Type B pancreatic cell (in vitro differentiated cells): ENCODE results near the gene REN. TPM values are rescaled to one million over a fixed set of nuclear protein-coding genes. Genes with fewer than 3 reads are reported as not detected.

ENCODE experiments used
- DNase-seq: peaks from one replicate; pipeline ENCODE4 v3.0.0; 2021; ENCODE audit warnings: mixed read lengths; ENCODE audit not compliant: unreplicated experiment; ENCODE audit errors: extremely low spot score
- H3K27ac Mint-ChIP-seq: 2 replicates; pipeline ENCODE4 v1.8.0; 2021; ENCODE audit warnings: mild to moderate bottlenecking, mixed read lengths
- H3K27me3 Mint-ChIP-seq: 2 replicates; pipeline ENCODE4 v1.8.0; 2021; ENCODE audit warnings: mixed read lengths
- H3K36me3 Mint-ChIP-seq: 2 replicates; pipeline ENCODE4 v1.8.0; 2021; ENCODE audit warnings: mixed read lengths
- H3K4me1 Mint-ChIP-seq: one replicate; pipeline ENCODE4 v1.8.0; 2021; ENCODE audit warnings: mixed read lengths; ENCODE audit not compliant: unreplicated experiment
- H3K4me3 Mint-ChIP-seq: 2 replicates; pipeline ENCODE4 v1.8.0; 2021; ENCODE audit warnings: mild to moderate bottlenecking, mixed read lengths
- H3K9me3 Mint-ChIP-seq: 2 replicates; pipeline ENCODE4 v1.8.0; 2021; ENCODE audit warnings: mixed read lengths
- CTCF ChIP-seq: fragments of 200-600 bp; sonication (generic); conservative IDR thresholded peaks from 2 replicates; pipeline ENCODE4 v1.5.0; 2021; ENCODE audit warnings: antibody characterized with exemption, mild to moderate bottlenecking
- total RNA-seq: library from RNA; stranded (reverse); gene quantifications from 2 replicates; pipeline ENCODE4 v1.2.1, GENCODE V29; 2021; ENCODE audit warnings: low replicate concordance

REN gene
- total RNA-seq, 1 donor from 2014 or later: 1.2 TPM

GRCh38 chr1:204110894-204111633, 55.1 kb downstream of the REN start:
- Mint-ChIP-seq H3K27me3 (no peaks in the 10 kb centered on the region), H3K4me3 (no peak overlapping the region), H3K36me3 (peaks cover 5% of the 10 kb centered on the region), H3K9me3 (no peaks in the 10 kb centered on the region), H3K4me1 (peaks cover 30% of the 10 kb centered on the region), H3K27ac (no peak overlapping the region)
- no peak for TF ChIP-seq CTCF
- no peak for DNase-seq

- Mint-ChIP-seq H3K4me1 (peaks cover 40% of the 10 kb centered on the region), H3K4me3 (no peak overlapping the region), H3K36me3 (no peaks in the 10 kb centered on the region), H3K27ac (peak overlapping the region; percentile 36), H3K9me3 (no peaks in the 10 kb centered on the region), H3K27me3 (no peaks in the 10 kb centered on the region)
- TF ChIP-seq CTCF: no peak
- DNase-seq: no peak
Measured at GRCh38 chr1:204108312-204109141, 57.6 kb downstream of the REN start.

GRCh38 chr1:204107892-204108291, 58.2 kb downstream of the REN start:
- H3K27me3 Mint-ChIP-seq: no peaks in the 10 kb centered on the region
- TF ChIP-seq CTCF: no peak
- H3K4me1 Mint-ChIP-seq: peaks cover 39% of the 10 kb centered on the region
- no peaks in the 10 kb centered on the region for H3K9me3 Mint-ChIP-seq
- no peaks in the 10 kb centered on the region for H3K36me3 Mint-ChIP-seq
- no peak overlapping the region for H3K27ac Mint-ChIP-seq
- no peak overlapping the region for H3K4me3 Mint-ChIP-seq
- DNase-seq: no peak

GRCh38 chr1:204106825-204107224, 59.3 kb downstream of the REN start:
- no peak for DNase-seq
- H3K9me3 Mint-ChIP-seq: no peaks in the 10 kb centered on the region
- no peak for TF ChIP-seq CTCF
- no peak overlapping the region for H3K27ac Mint-ChIP-seq
- H3K4me3 Mint-ChIP-seq: no peak overlapping the region
- H3K27me3 Mint-ChIP-seq: no peaks in the 10 kb centered on the region
- no peaks in the 10 kb centered on the region for H3K36me3 Mint-ChIP-seq
- H3K4me1 Mint-ChIP-seq: peaks cover 42% of the 10 kb centered on the region

GRCh38 chr1:204105131-204105515, 61.0 kb downstream of the REN start:
- TF ChIP-seq CTCF: no peak
- Mint-ChIP-seq H3K27ac (peak overlapping the region; percentile 39), H3K4me1 (peaks cover 38% of the 10 kb centered on the region), H3K36me3 (no peaks in the 10 kb centered on the region), H3K4me3 (no peak overlapping the region), H3K9me3 (no peaks in the 10 kb centered on the region), H3K27me3 (no peaks in the 10 kb centered on the region)
- no peak for DNase-seq

Other genes with a start within 250 kb of the REN start
- gene SOX13, start 93.2 kb downstream of the REN start, total RNA-seq: 38.5 and 39.4 TPM in 2 replicates
- gene ETNK2, start 14.3 kb downstream of the REN start, total RNA-seq: 7.3 and 10.0 TPM in 2 replicates
- 0.48 and 0.55 TPM in 2 replicates for gene KISS1, start 30.2 kb upstream of the REN start, total RNA-seq
- 7.0 and 9.7 TPM in 2 replicates for gene GOLT1A, start 47.7 kb upstream of the REN start, total RNA-seq
- 37.8 and 63.1 TPM in 2 replicates for gene PLEKHA6, start 193.6 kb upstream of the REN start, total RNA-seq
- 43.3 and 48.9 TPM in 2 replicates for gene PPP1R15B, start 245.5 kb upstream of the REN start, total RNA-seq